Activated CD4-positive, alpha-beta T cell treated with anti-CD3 and anti-CD28 coated beads for 24 hours (primary cell): ENCODE results near the gene C2orf74.
"Not testable (repeated sequence)": the region's sequence is repeated elsewhere in the genome, so short reads cannot be mapped to it uniquely, and the experiment has no call there.

Source experiments
- DNase-seq, 2 donors: peaks; one replicate each; pipeline ENCODE4 v3.0.0-alpha.2; 2020; ENCODE audit warnings: low read depth in 2 of 2

The C2orf74 gene

GRCh38 chr2:61161888-61162287, at the start of gene C2orf74:
Gene C2orf74, plus strand, starts transcription at chr2:61162188. Its CDS starts 327 bp downstream, at chr2:61162515.
- no peak for DNase-seq

GRCh38 chr2:61114147-61114546, 47.8 kb upstream of the C2orf74 start:
- DNase-seq: no peak

GRCh38 chr2:61116302-61116701, 45.7 kb upstream of the C2orf74 start:
- no peak for DNase-seq

- DNase-seq: no peak
Observed at GRCh38 chr2:61117534-61117933, 44.5 kb upstream of the C2orf74 start.

- no peak for DNase-seq
Observed at GRCh38 chr2:61125123-61125710, 36.8 kb upstream of the C2orf74 start.

- DNase-seq: no peak
Observed at GRCh38 chr2:61125798-61126197, 36.2 kb upstream of the C2orf74 start.

- DNase-seq: not testable (repeated sequence)
Observed at GRCh38 chr2:61128122-61128521, 33.9 kb upstream of the C2orf74 start.

- no peak for DNase-seq
Observed at GRCh38 chr2:61134141-61134540, 27.8 kb upstream of the C2orf74 start.

GRCh38 chr2:61135510-61135909, 26.5 kb upstream of the C2orf74 start:
- DNase-seq: no peak

GRCh38 chr2:61138859-61139258, 23.1 kb upstream of the C2orf74 start:
- no peak for DNase-seq

GRCh38 chr2:61141151-61141550, 20.8 kb upstream of the C2orf74 start:
- DNase-seq: no peak

GRCh38 chr2:61144697-61145268, 17.2 kb upstream of the C2orf74 start:
- DNase-seq: peak; percentile 89 to 92

GRCh38 chr2:61145990-61146389, 16.0 kb upstream of the C2orf74 start:
- no peak for DNase-seq

- not testable (repeated sequence) for DNase-seq
Observed at GRCh38 chr2:61148091-61148490, 13.9 kb upstream of the C2orf74 start.

- no peak for DNase-seq
Observed at GRCh38 chr2:61149074-61149473, 12.9 kb upstream of the C2orf74 start.

GRCh38 chr2:61151436-61151835, 10.6 kb upstream of the C2orf74 start:
- DNase-seq: no peak

GRCh38 chr2:61157371-61158003, 4.5 kb upstream of the C2orf74 start:
- no peak for DNase-seq

GRCh38 chr2:61158356-61158955, 3.5 kb upstream of the C2orf74 start:
- no peak for DNase-seq

GRCh38 chr2:61162721-61163120, 733 bp downstream of the C2orf74 start:
- no peak for DNase-seq

GRCh38 chr2:61165082-61165481, 3.1 kb downstream of the C2orf74 start:
- not testable (repeated sequence) for DNase-seq

- no peak for DNase-seq
Observed at GRCh38 chr2:61165946-61166345, 4.0 kb downstream of the C2orf74 start.

GRCh38 chr2:61167579-61167978, 5.6 kb downstream of the C2orf74 start:
- no peak for DNase-seq

- DNase-seq: no peak
Observed at GRCh38 chr2:61172671-61173070, 10.7 kb downstream of the C2orf74 start.
